ENCODE results near the gene ACY1. TPM values are rescaled to one million over a fixed set of nuclear protein-coding genes. Genes with fewer than 3 reads are reported as not detected.
A peak's percentile ranks its signal among the peaks of the same experiment; 100 is the strongest.

Gene ACY1
- total and polyA plus RNA-seq, 2 of the 13 experiments (the other 11 are each of a cell fraction or from before 2014, with no cell fraction given), result 113 to 162 TPM

DNA sequence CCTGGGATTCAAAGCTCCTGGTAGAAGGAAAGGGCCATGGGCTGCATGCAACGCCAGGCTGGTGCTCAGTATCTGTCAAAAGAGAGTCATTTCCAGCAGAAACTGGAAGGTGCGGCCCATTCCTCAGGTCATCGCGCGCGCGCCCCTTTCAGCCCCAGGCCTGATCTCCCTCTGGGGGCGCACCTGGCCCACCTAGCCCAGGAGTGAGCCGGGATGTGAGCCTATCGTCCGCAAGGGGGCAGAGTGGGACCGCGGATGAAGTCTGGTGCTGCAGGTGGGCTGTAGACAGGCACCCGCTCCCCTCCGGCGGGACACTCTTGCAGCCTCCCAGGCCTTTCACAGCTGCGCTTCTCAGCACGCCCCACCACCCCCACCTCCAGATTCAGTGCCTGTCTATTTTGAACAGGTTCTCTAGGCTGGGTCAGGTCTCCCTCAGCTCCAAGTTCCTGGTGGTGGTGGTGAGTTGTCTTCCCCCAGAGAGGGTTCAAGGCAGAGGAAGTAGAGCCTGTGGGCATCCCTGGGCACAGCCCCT is 18.2 kb downstream of the ACY1 start (continued):
- TF ChIP-seq HOXD1 (CRISPR knock-in tag; IDR thresholded peaks at IDR 0.05), result no peak
- TF ChIP-seq ZNF629 (CRISPR knock-in tag; conservative IDR thresholded peaks at IDR 0.05), result peak; percentile 62; the same call in 1 of the 2 replicates
- TF ChIP-seq RXRB (CRISPR knock-in tag; IDR thresholded peaks at IDR 0.05; ENCODE audit: borderline replicate concordance), result peak; percentile 38; the same call in 1 of the 2 replicates
- TF ChIP-seq KDM2A (CRISPR knock-in tag; IDR thresholded peaks at IDR 0.05; ENCODE audit: borderline replicate concordance, low read depth), result peak; percentile 71; the same call in 1 of the 2 replicates
- 0 out of 2 replicates have a peak, but pooled peaks have one; percentile 12 for TF ChIP-seq CEBPG (CRISPR knock-in tag; IDR thresholded peaks at IDR 0.05)
- no peak for TF ChIP-seq ZNF879 (CRISPR knock-in tag; IDR thresholded peaks at IDR 0.05)
- TF ChIP-seq, protein P1, sequence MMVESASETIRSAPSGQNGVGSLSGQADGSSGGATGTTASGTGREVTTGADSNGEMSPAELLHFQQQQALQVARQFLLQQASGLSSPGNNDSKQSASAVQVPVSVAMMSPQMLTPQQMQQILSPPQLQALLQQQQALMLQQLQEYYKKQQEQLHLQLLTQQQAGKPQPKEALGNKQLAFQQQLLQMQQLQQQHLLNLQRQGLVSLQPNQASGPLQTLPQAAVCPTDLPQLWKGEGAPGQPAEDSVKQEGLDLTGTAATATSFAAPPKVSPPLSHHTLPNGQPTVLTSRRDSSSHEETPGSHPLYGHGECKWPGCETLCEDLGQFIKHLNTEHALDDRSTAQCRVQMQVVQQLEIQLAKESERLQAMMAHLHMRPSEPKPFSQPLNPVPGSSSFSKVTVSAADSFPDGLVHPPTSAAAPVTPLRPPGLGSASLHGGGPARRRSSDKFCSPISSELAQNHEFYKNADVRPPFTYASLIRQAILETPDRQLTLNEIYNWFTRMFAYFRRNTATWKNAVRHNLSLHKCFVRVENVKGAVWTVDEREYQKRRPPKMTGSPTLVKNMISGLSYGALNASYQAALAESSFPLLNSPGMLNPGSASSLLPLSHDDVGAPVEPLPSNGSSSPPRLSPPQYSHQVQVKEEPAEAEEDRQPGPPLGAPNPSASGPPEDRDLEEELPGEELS (CRISPR knock-in tag; IDR thresholded peaks at IDR 0.05), result peak; percentile 31; the same call in 1 of the 2 replicates
- peak; percentile 36; the same call in 1 of the 2 replicates for TF ChIP-seq MEIS1 (CRISPR knock-in tag; IDR thresholded peaks at IDR 0.05; ENCODE audit: borderline replicate concordance)
- TF ChIP-seq XRCC5 (optimal IDR thresholded peaks at IDR 0.05; ENCODE audit: low read length), result peak; percentile 86
- TF ChIP-seq, protein P2, sequence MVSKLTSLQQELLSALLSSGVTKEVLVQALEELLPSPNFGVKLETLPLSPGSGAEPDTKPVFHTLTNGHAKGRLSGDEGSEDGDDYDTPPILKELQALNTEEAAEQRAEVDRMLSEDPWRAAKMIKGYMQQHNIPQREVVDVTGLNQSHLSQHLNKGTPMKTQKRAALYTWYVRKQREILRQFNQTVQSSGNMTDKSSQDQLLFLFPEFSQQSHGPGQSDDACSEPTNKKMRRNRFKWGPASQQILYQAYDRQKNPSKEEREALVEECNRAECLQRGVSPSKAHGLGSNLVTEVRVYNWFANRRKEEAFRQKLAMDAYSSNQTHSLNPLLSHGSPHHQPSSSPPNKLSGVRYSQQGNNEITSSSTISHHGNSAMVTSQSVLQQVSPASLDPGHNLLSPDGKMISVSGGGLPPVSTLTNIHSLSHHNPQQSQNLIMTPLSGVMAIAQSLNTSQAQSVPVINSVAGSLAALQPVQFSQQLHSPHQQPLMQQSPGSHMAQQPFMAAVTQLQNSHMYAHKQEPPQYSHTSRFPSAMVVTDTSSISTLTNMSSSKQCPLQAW (CRISPR knock-in tag; IDR thresholded peaks at IDR 0.05), result peak; percentile 27; the same call in 1 of the 2 replicates
- peak; percentile 97; the same call in 1 of the 2 replicates for TF ChIP-seq ZBTB7A (CRISPR knock-in tag; IDR thresholded peaks at IDR 0.05)
- TF ChIP-seq ZNF614 (CRISPR knock-in tag; IDR thresholded peaks at IDR 0.05; ENCODE audit: borderline replicate concordance), result peak; percentile 39; the same call in 1 of the 2 replicates
- TF ChIP-seq FOXO1 (CRISPR knock-in tag; IDR thresholded peaks at IDR 0.05), result peak; percentile 55; the same call in 1 of the 2 replicates
- TF ChIP-seq NFYB (CRISPR knock-in tag; IDR thresholded peaks at IDR 0.05), result no peak
- 0 out of 2 replicates have a peak, but pooled peaks have one; percentile 61 for TF ChIP-seq GTF3A (CRISPR knock-in tag; conservative IDR thresholded peaks at IDR 0.05)
- TF ChIP-seq, protein P3, sequence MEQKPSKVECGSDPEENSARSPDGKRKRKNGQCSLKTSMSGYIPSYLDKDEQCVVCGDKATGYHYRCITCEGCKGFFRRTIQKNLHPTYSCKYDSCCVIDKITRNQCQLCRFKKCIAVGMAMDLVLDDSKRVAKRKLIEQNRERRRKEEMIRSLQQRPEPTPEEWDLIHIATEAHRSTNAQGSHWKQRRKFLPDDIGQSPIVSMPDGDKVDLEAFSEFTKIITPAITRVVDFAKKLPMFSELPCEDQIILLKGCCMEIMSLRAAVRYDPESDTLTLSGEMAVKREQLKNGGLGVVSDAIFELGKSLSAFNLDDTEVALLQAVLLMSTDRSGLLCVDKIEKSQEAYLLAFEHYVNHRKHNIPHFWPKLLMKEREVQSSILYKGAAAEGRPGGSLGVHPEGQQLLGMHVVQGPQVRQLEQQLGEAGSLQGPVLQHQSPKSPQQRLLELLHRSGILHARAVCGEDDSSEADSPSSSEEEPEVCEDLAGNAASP (CRISPR knock-in tag; IDR thresholded peaks at IDR 0.05; ENCODE audit: borderline replicate concordance), result peak; percentile 73
- 0 out of 2 replicates have a peak, but pooled peaks have one; percentile 57 for TF ChIP-seq PITX1 (CRISPR knock-in tag; IDR thresholded peaks at IDR 0.05)
- TF ChIP-seq ZNF564 (CRISPR knock-in tag; IDR thresholded peaks at IDR 0.05), result no peak
- peak; percentile 60; the same call in 1 of the 2 replicates for TF ChIP-seq ARHGAP35 (CRISPR knock-in tag; IDR thresholded peaks at IDR 0.05; ENCODE audit: borderline replicate concordance)
- peak; percentile 94 for TF ChIP-seq KDM3A (CRISPR knock-in tag; IDR thresholded peaks at IDR 0.05; ENCODE audit: low read depth)
- peak; percentile 22; the same call in 1 of the 2 replicates for TF ChIP-seq BORCS8-MEF2B (CRISPR knock-in tag; IDR thresholded peaks at IDR 0.05)
- TF ChIP-seq SOX5 (CRISPR knock-in tag; IDR thresholded peaks at IDR 0.05; ENCODE audit: borderline replicate concordance), result 0 out of 2 replicates have a peak, but pooled peaks have one; percentile 9
- TF ChIP-seq HDAC2 (CRISPR knock-in tag; IDR thresholded peaks at IDR 0.05), result peak; percentile 49; the same call in 1 of the 2 replicates
- TF ChIP-seq SALL2 (CRISPR knock-in tag; IDR thresholded peaks at IDR 0.05), result peak; percentile 44; the same call in 1 of the 2 replicates
- TF ChIP-seq KMT2B (CRISPR knock-in tag; IDR thresholded peaks at IDR 0.05), result peak; percentile 43; the same call in 1 of the 2 replicates
- TF ChIP-seq ZNF839 (CRISPR knock-in tag; IDR thresholded peaks at IDR 0.05; ENCODE audit: borderline replicate concordance), result no peak
- TF ChIP-seq ZNF652 (CRISPR knock-in tag; IDR thresholded peaks at IDR 0.05; ENCODE audit: borderline replicate concordance, low read depth), result peak; percentile 22; the same call in 1 of the 2 replicates
- peak; percentile 36; the same call in 1 of the 2 replicates for TF ChIP-seq ZFY (CRISPR knock-in tag; IDR thresholded peaks at IDR 0.05)

All from HepG2 (cell line).